T-helper 17 cell (primary cell): ENCODE measurements around the gene OVCH1. TPM values are rescaled to one million over a fixed set of nuclear protein-coding genes. Genes with fewer than 3 reads are reported as not detected.
"Not testable (repeated sequence)": the region's sequence is repeated elsewhere in the genome, so short reads cannot be mapped to it uniquely, and the experiment has no call there.

Source experiments
- ATAC-seq: fragments of 150-1000 bp; cut with Tn5 transposase; 2 replicates; pipeline ENCODE4 v1.10.0; 2021; ENCODE audit warnings: mild to moderate bottlenecking, moderate library complexity
- DNase-seq, 3 donors: peaks; one replicate each; pipeline versions ENCODE4 v3.0.0 to v3.0.0-alpha.2; 2020 to 2021
- H3K9me3 ChIP-seq: one replicate; pipeline ENCODE4 v1.7.0; 2013; ENCODE audit warnings: low read length, mild to moderate bottlenecking; ENCODE audit not compliant: control insufficient read depth, poor library complexity, severe bottlenecking
- H3K27ac Mint-ChIP-seq: one replicate; pipeline ENCODE4 v1.8.0; 2022; ENCODE audit warnings: mild to moderate bottlenecking, moderate library complexity, mixed read lengths
- H3K27me3 Mint-ChIP-seq: one replicate; pipeline ENCODE4 v1.8.0; 2022; ENCODE audit warnings: mixed read lengths
- H3K36me3 Mint-ChIP-seq: one replicate; pipeline ENCODE4 v1.8.0; 2022; ENCODE audit warnings: low read depth, mixed read lengths
- H3K4me1 Mint-ChIP-seq: one replicate; pipeline ENCODE4 v1.8.0; 2022; ENCODE audit warnings: mild to moderate bottlenecking, mixed read lengths
- H3K4me3 Mint-ChIP-seq: one replicate; pipeline ENCODE4 v1.8.0; 2022; ENCODE audit warnings: mild to moderate bottlenecking, moderate library complexity, mixed read lengths
- total RNA-seq, 4 donors: library from RNA in 2 of 4; stranded (reverse) in 2 of 4; gene quantifications; one replicate each; pipeline ENCODE4 v1.2.3 and lab custom pipeline; 2022 to 2026

The OVCH1 gene
- total RNA-seq, 2 donors from 2014 or later: not detected

DNA sequence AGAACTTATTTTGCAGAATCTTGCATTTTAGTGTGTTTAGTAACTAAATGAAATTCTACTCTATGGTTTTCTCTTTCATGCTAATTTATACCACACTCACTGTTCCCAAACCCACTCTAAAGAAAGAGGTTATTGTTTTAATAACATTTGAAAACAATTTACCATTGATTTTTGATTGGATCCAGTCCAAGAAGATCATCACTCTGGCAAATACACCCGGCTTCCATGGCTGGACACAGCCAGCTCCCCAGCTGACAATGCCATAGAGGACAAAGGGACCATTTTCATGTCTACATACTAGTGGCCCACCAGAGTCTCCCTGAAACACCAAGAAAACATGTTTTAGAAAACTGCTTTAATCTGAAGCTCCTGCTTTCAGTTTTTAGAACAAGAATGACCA lies 42.4 kb downstream of the OVCH1 start:
- DNase-seq (no peak), ATAC-seq (no peak)
- H3K27me3 Mint-ChIP-seq: peaks cover 45% of the 10 kb centered on the region
- H3K4me1 Mint-ChIP-seq: no peaks in the 10 kb centered on the region
- no peaks in the 10 kb centered on the region for H3K36me3 Mint-ChIP-seq
- H3K27ac Mint-ChIP-seq: no peak overlapping the region
- no peaks in the 10 kb centered on the region for H3K9me3 ChIP-seq
- no peak overlapping the region for H3K4me3 Mint-ChIP-seq

DNA sequence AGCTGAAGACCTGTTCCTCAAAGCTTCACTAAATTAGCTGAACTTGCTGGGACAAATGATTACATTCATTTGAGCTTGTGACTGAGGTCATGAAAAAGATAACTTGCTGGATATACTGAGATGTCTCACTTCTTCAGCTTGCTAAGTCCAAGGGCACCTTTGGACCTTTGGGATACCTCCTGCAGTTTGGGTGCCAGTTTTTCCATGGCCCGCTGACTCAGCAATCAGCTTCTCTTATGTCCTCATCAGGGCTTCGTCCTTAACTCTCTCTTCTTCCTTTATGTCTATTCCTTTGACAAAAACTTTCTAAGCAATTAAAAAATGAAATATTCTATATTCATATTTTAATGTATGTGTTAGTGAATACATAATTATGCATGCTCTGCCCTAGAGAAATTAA lies 45.6 kb downstream of the OVCH1 start:
- Mint-ChIP-seq H3K4me1 (no peaks in the 10 kb centered on the region), H3K27ac (no peak overlapping the region), H3K4me3 (no peak overlapping the region), H3K27me3 (peaks cover 43% of the 10 kb centered on the region), H3K36me3 (peaks cover 2% of the 10 kb centered on the region)
- no peaks in the 10 kb centered on the region for H3K9me3 ChIP-seq
- ATAC-seq (no peak), DNase-seq (no peak)

DNA sequence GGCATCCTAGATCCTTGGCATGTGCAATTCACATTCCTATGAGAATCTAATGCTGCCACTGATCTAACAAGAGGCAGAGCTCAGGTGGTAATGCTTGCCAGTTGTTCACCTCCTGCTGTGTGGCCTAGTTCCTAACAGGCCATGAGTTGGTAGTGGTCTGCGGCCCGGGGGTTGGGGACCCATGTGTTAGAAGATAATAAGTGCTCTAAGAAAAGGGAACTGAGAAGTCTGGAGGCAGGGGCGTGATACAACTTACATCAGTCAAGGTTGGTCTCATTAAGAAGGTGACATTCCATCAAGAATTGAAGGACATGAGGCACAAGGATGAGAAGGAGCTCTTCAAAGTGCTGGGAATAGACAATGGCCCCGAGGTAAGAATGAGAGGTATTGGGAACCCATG lies 49.3 kb downstream of the OVCH1 start:
- peaks cover 18% of the 10 kb centered on the region for H3K27me3 Mint-ChIP-seq
- DNase-seq (no peak), ATAC-seq (no peak)
- H3K4me1 Mint-ChIP-seq: no peaks in the 10 kb centered on the region
- no peak overlapping the region for H3K27ac Mint-ChIP-seq
- H3K9me3 ChIP-seq: no peaks in the 10 kb centered on the region
- H3K4me3 Mint-ChIP-seq: no peak overlapping the region
- H3K36me3 Mint-ChIP-seq: peaks cover 2% of the 10 kb centered on the region

DNA sequence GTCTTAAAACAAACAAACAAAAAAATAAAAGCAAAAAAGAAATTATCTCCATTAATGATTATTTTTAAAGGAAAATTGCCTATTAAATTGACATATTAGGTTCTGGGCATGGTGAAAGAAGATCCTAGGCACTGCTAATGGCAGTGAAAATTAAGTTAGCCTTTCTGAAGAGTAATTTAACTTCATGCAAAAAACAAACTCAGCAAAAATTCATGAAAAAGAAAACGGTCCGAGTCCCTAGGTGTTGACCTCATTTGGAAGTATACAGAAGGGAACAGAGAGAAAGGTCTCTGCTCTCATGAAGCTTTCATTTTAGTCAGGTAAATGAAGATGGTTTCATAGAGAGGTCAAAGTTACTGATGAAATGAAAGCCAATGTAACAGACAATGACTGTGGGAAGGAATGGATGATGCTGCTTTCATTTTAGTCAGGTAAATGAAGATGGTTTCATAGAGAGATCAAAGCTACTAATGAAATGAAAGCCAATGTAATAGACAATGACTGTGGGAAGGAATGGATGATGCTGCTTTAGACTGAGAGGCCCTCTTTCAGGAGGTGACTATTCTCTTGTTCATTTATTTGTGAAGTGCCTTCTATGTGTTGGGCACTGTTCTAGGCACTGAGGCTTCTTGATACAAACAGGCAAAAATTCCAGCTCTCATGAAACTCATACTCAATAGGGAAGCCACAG lies 50.1 kb downstream of the OVCH1 start:
- no peaks in the 10 kb centered on the region for H3K9me3 ChIP-seq
- peaks cover 2% of the 10 kb centered on the region for H3K36me3 Mint-ChIP-seq
- H3K27me3 Mint-ChIP-seq: peaks cover 11% of the 10 kb centered on the region
- no peak for ATAC-seq
- no peak overlapping the region for H3K27ac Mint-ChIP-seq
- H3K4me1 Mint-ChIP-seq: no peaks in the 10 kb centered on the region
- no peak for DNase-seq
- H3K4me3 Mint-ChIP-seq: no peak overlapping the region

DNA sequence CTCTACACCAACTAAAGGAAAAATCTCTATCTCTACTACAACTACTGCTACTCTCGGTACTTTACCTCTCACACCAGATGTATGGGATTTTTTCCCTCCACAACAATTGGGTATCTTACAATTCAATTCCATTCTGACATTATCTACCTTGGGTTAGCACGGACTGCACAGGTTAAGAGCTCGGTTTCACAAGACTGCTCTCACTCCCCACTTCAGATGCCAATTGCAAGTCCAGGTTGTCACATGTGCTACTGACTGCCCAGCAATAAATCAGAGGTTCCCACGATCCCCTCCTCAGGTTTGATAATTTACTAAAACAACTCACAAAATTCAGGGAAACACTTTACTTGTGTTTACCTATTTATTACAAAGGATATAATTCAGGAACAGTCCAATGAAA lies 58.0 kb downstream of the OVCH1 start:
- Mint-ChIP-seq H3K4me3 (no peak overlapping the region), H3K27me3 (peaks cover 17% of the 10 kb centered on the region)

DNA sequence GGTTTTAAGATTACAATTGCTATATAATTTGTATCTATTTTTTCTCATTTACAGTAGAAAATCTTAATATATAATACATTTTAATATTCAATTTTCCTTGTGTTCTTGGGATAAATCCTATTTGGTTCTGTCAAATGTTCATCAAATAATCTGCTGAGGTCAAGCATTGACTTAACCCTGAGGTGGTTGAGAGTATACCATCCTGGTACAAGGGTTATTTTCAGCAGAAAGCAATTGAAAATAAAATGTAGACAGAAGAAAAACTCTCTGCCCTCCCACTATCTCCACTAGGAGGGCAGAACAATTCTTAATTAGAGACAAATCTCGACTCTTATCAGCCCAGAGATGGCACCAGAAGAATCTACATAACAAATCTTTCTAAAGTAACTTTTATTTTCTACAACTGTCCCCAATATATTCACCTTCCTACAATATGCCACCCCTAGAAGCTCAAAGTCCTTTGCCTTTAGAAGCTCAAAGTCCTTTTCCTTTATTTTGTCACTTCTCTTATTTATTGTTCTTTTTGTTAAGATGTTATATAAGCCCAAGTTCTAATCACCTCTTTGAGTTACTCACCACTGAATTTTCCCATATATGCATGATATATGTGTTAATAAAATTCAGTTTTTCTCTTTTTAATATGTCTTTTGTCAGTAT lies 58.6 kb downstream of the OVCH1 start:
- Mint-ChIP-seq H3K36me3 (no peaks in the 10 kb centered on the region), H3K4me3 (no peak overlapping the region), H3K4me1 (no peaks in the 10 kb centered on the region), H3K27ac (no peak overlapping the region), H3K27me3 (peaks cover 17% of the 10 kb centered on the region)
- DNase-seq (no peak), ATAC-seq (no peak)
- H3K9me3 ChIP-seq: no peaks in the 10 kb centered on the region

More for the DNA sequence above, 58.0 kb downstream of the OVCH1 start:
- Mint-ChIP-seq H3K27ac (no peak overlapping the region), H3K36me3 (no peaks in the 10 kb centered on the region), H3K4me1 (no peaks in the 10 kb centered on the region)
- no peak for DNase-seq
- no peaks in the 10 kb centered on the region for H3K9me3 ChIP-seq
- no peak for ATAC-seq

DNA sequence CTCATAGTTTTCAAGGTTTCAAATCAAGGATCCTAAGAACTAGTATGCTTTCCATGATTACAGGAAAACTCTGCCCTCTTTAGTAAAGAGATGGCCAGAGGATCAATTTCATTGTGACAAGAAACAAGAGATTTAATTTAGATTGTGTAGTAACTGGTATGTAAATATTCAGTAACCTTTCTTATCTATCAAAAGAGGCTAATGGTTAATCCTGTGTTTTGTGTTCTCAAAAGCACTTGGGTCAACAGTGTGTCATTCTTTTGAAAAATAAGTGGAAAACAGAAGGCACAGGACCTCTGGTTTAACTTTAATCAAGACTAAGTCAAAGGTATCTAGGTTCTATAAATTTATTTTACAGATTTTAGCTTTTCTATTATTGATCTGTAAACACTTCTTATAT lies 59.9 kb downstream of the OVCH1 start:
- ATAC-seq (no peak), DNase-seq (no peak)
- H3K27ac Mint-ChIP-seq: no peak overlapping the region
- peaks cover 19% of the 10 kb centered on the region for H3K27me3 Mint-ChIP-seq
- H3K36me3 Mint-ChIP-seq: no peaks in the 10 kb centered on the region
- H3K4me1 Mint-ChIP-seq: no peaks in the 10 kb centered on the region
- no peaks in the 10 kb centered on the region for H3K9me3 ChIP-seq
- no peak overlapping the region for H3K4me3 Mint-ChIP-seq

DNA sequence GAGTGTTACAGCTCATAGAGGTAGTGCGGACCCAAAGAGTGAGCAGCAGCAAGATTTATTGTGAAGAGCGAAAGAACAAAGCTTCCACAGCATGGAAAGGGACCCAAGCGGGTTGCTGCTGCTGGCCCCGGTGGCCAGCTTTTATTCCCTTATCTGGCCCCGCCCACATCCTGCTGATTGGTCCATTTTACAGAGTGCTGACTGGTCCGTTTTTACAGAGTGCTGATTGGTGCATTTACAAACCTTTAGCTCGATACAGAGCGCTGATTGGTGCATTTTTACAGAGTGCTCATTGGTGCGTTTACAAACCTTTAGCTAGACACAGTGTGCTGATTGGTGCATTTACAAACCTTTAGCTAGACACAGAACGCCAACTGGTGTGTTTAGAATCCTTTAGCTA lies 60.7 kb downstream of the OVCH1 start:
- not testable (repeated sequence) for H3K27ac Mint-ChIP-seq, H3K4me3 Mint-ChIP-seq, H3K9me3 ChIP-seq, DNase-seq, H3K4me1 Mint-ChIP-seq, ATAC-seq, H3K36me3 Mint-ChIP-seq
- H3K27me3 Mint-ChIP-seq: peaks cover 26% of the 10 kb centered on the region

DNA sequence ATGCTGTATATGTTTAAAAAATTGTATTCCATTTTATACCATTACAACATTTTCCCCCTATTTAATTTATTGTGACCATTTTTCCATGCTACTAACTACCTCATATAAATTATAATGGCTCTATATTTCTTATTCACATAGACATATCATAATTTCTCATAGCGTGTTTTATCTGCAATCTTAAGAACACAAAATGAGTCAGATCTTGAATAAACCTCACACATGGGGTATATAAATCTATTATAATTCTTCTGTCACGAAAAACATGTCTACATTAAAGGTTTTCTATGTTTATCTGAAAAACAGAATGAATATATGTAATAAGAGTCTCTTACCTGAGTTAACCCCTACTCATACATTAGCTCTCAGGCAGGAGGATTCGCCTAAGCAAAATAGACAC lies 66.0 kb downstream of the OVCH1 start:
- H3K9me3 ChIP-seq: no peaks in the 10 kb centered on the region
- ATAC-seq (no peak), DNase-seq (no peak)
- Mint-ChIP-seq H3K36me3 (no peaks in the 10 kb centered on the region), H3K4me3 (no peak overlapping the region), H3K27ac (no peak overlapping the region), H3K27me3 (peaks cover 19% of the 10 kb centered on the region), H3K4me1 (peaks cover 8% of the 10 kb centered on the region)

DNA sequence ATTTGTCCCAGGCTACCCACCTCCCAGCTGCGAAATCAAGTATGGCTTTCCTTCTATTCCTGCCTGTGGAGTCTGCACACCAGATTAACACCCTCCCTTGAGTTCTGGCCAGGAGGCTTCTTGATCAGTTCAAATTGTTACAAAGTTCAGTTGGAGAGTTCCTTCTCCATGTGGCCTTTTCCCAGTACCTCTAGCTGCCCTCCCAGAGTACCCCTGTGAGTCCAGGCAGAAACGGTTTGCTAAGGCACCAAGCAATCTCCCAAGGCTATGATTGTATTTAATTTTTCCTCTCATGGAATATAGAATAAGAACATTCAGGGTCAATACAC lies 66.8 kb downstream of the OVCH1 start:
- Mint-ChIP-seq H3K4me3 (no peak overlapping the region), H3K27me3 (peaks cover 17% of the 10 kb centered on the region), H3K27ac (no peak overlapping the region), H3K4me1 (peaks cover 8% of the 10 kb centered on the region), H3K36me3 (no peaks in the 10 kb centered on the region)
- H3K9me3 ChIP-seq: no peaks in the 10 kb centered on the region
- DNase-seq (no peak), ATAC-seq (no peak)

DNA sequence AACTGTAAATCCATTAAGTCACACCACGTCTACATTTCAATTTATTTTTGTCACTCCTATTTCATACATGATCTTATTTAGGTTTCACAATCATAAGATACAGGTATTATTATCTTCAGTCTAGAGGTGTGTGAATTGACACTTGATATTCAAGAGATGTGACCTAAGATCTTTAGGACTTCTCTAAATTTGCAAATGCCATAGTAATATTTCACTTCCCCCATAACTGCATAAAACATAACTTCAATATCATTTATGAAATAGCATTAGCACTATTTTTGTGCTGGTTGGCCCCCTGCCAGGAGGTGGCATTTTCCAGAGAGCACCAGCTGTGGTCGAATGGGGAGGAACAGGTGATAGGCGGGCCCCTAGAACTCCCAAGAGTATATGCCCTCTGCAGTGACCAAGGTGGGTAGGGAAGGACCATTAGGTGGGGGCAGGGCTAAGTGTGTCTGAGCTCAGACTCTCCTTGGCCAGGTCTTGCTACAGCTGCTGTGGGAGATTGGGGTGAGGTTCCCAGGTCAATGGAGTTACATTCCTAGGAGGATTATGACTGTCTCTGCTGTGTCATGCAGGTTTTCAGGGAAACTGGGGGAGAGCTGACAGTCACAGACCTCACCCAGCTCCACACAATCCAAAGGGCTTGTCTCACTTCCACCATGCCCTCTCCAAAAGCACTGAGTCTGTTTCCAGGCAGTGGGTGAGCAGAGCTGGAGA lies 67.3 kb downstream of the OVCH1 start:
- no peak overlapping the region for H3K27ac Mint-ChIP-seq
- no peaks in the 10 kb centered on the region for H3K36me3 Mint-ChIP-seq
- H3K4me1 Mint-ChIP-seq: peaks cover 8% of the 10 kb centered on the region
- no peaks in the 10 kb centered on the region for H3K9me3 ChIP-seq
- H3K27me3 Mint-ChIP-seq: peaks cover 17% of the 10 kb centered on the region
- no peak for DNase-seq
- ATAC-seq: no peak
- H3K4me3 Mint-ChIP-seq: no peak overlapping the region

DNA sequence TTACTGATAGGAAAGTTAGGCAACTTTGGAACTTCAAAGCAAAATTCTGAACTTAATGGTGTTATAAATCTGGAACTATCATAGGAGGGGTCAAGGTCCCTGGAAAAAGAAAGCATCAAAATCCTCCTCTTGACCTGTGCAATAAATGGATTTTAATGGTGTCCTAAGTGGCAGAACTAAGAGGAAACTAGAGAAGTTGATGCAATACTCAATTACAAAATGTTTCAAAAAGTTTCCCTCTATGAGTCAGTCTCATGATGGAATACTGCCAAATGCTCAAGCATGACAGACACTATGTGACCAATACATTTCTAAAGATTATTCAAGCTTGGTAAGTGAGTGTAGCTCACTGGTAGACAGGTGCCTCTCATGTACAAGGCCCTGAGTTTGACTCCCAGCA lies 68.9 kb downstream of the OVCH1 start:
- Mint-ChIP-seq H3K27ac (no peak overlapping the region), H3K4me1 (peaks cover 8% of the 10 kb centered on the region), H3K27me3 (peaks cover 19% of the 10 kb centered on the region), H3K4me3 (no peak overlapping the region), H3K36me3 (no peaks in the 10 kb centered on the region)
- no peaks in the 10 kb centered on the region for H3K9me3 ChIP-seq
- ATAC-seq: no peak
- DNase-seq: no peak

DNA sequence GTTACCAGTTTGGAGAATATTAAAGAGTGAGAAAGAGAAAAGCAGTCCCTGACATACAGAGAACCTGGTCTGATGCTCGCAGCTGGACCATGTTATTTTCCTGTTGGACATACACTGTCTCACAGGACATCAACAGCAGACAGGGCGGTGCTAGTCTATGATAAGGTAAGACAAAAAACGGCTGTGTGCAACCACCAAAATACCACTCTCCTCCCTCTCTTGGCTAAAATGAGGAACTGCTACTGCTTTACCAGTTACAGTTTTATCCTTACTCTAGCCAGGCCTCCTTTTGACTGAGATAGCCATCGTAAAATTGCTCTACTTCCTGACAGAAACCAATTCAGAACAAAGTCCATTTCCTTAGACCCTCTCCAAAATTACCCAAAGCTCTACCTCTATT lies 69.5 kb downstream of the OVCH1 start:
- Mint-ChIP-seq H3K36me3 (no peaks in the 10 kb centered on the region), H3K4me3 (no peak overlapping the region), H3K27me3 (peaks cover 26% of the 10 kb centered on the region), H3K27ac (no peak overlapping the region), H3K4me1 (peaks cover 8% of the 10 kb centered on the region)
- H3K9me3 ChIP-seq: no peaks in the 10 kb centered on the region
- peak; percentile 73 for ATAC-seq
- no peak for DNase-seq

DNA sequence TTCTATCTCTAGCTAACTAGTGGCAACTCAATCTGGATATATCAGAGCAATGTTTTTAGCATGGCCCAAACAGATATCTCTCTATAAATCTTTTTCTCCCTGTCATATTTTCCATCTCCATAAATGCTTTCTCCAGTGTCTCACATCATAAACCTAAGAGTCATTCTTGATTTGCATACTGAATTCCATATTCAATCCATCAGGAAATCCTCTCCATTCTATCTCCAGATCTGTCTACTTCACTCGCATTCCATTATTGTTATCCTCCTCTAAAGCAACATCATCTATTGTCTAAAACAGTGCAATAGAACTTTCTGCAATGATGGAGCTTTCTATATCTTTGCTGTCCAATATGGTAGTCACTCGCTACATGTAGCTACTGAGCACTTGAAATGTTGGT lies 71.0 kb downstream of the OVCH1 start:
- H3K9me3 ChIP-seq: no peaks in the 10 kb centered on the region
- DNase-seq (no peak), ATAC-seq (no peak)
- H3K27ac Mint-ChIP-seq: no peak overlapping the region
- peaks cover 8% of the 10 kb centered on the region for H3K4me1 Mint-ChIP-seq
- H3K36me3 Mint-ChIP-seq: no peaks in the 10 kb centered on the region
- H3K4me3 Mint-ChIP-seq: no peak overlapping the region
- peaks cover 23% of the 10 kb centered on the region for H3K27me3 Mint-ChIP-seq
